AG09319 (cell line): ENCODE results near the gene PRPF4.

ENCODE experiments used
- DNase-seq: peaks from one replicate; pipeline ENCODE4 v3.0.0-alpha.2; 2010; ENCODE audit warnings: low read depth; ENCODE audit errors: extremely low read depth
- CTCF ChIP-seq: IDR thresholded peaks from 2 replicates; pipeline ENCODE4 v1.5.1; 2011; ENCODE audit warnings: low read depth, mild to moderate bottlenecking, inconsistent platforms, low read length, moderate library complexity

The PRPF4 gene

GRCh38 chr9:113269355-113269754 lies 6.1 kb upstream of the PRPF4 start:
- TF ChIP-seq CTCF = no peak

DNA sequence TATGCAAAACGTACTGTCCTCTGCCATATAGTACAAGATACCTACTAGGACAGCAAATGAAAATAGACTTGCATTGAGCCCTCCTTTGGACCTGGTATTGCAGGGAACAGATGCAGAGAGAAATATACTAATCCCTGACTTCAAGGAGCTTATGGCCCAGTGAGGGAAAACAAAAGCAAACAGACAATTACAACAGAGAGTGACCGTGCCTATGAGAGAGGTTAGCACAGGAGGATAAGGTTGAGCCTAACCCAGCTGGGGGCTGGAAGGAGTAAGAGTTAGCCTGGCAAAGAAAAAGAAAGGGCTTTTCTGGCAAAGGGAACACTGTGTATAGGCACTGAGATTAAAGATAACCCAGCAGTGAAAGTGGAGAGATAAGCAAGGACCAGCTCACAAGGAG lies 5.6 kb upstream of the PRPF4 start:
- no peak for DNase-seq
- no peak for TF ChIP-seq CTCF

More at GRCh38 chr9:113269355-113269754, 6.1 kb upstream of the PRPF4 start:
- no peak for DNase-seq

GRCh38 chr9:113274474-113275156 lies 843 bp upstream of the PRPF4 start:
- DNase-seq = peak; percentile 22
- TF ChIP-seq CTCF = peak; percentile 61

DNA sequence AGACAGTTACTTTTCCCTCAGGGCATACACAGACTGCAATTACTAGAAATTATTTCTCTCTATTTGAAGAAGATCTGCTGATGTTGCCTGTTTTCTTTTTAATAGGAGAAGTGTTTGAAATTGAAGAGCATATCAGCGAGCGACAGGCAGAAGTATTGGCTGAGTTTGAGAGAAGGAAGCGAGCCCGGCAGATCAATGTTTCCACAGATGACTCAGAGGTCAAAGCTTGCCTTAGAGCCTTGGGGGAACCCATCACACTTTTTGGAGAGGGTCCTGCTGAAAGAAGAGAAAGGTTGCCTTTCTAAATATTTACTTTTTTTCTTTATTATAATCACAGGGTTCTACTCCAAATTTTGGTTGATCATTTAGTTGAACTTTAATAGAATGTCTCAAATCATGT lies 3.4 kb downstream of the PRPF4 start:
- no peak for DNase-seq
- TF ChIP-seq CTCF = no peak

- DNase-seq = no peak
- TF ChIP-seq CTCF = no peak
These were observed 5.9 kb downstream of the PRPF4 start for GRCh38 chr9:113281356-113281755.

DNA sequence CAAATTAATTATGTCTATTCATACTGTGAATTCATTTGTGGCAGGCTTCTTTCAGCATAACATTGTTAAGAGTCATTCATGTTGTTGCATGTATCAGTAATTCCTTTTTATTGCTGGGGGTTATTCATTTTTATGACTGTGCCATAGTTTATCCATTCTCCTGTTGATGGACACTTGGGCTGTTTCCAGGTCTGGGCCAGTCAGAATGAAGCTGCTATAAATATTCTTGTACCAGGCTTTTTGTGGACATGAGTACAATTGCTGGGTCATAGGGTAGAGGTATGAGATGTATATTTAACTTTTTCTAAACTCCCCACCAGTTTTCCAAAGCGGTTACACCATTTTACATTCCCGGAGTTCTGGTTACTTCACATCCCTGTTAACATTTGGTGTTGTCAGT lies 13.6 kb downstream of the PRPF4 start:
- no peak for DNase-seq
- no peak for TF ChIP-seq CTCF

DNA sequence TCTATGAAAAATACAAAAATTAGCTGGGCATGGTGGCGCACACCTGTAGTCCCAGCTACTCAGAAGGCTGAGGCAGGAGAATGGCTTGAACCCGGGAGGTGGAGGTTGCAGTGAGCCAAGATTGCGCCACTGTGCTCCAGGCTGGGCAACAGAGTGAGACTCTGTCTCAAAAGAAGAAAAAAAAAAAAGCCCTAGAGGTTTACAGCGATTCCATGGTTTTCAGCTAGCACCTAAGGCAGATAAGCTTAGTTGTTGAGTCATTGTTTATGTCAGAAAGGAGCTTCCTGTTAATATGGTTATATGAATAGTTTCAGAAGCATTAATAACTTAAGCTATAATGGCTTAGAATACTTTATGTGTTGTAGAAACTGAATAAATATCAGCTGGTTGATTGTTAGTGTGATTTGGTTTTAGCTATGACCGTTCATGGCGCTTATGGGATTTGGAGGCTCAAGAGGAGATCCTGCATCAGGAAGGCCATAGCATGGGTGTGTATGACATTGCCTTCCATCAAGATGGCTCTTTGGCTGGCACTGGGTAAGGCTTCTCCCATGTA lies 14.7 kb downstream of the PRPF4 start:
- no peak for TF ChIP-seq CTCF

More for the DNA sequence above, 14.7 kb downstream of the PRPF4 start:
- DNase-seq = no peak
